Measurements from ENCODE around the gene MYOZ3. TPM values are rescaled to one million over a fixed set of nuclear protein-coding genes. Genes with fewer than 3 reads are reported as not detected.

Gene MYOZ3
- total RNA-seq, 1 experiment from 2014 or later = 8.1 TPM

- DNase-seq = peak; percentile 100
- Histone ChIP-seq H3K4me3 (ENCODE audit: insufficient read depth, low read depth, low read length) (peak overlapping the region; percentile 64), H3K27me3 (ENCODE audit: control insufficient read depth, insufficient read depth, low read length) (peaks cover 4% of the 10 kb centered on the region), H3K36me3 (replicated peaks; ENCODE audit: control insufficient read depth, insufficient read depth, low read length) (no peaks in the 10 kb centered on the region)
Observed at GRCh38 chr5:150656191-150657132, 4.6 kb upstream of the MYOZ3 start.

DNA sequence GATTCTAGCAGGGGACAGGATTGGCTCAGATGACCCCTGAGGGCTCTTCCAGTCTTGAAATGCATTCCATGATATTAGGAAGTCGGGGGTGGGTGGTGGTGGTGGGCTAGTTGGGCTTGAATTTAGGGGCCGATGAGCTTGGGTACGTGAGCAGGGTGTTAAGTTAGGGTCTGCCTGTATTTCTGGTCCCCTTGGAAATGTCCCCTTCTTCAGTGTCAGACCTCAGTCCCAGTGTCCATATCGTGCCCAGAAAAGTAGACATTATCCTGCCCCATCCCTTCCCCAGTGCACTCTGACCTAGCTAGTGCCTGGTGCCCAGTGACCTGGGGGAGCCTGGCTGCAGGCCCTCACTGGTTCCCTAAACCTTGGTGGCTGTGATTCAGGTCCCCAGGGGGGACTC is 2.9 kb upstream of the MYOZ3 start:
- no peak overlapping the region for H3K4me3 ChIP-seq (ENCODE audit: insufficient read depth, low read depth, low read length)
- H3K36me3 ChIP-seq (replicated peaks; ENCODE audit: control insufficient read depth, insufficient read depth, low read length) = no peaks in the 10 kb centered on the region
- peak; percentile 12 for DNase-seq
- H3K27me3 ChIP-seq (ENCODE audit: control insufficient read depth, insufficient read depth, low read length) = peaks cover 4% of the 10 kb centered on the region

GRCh38 chr5:150658699-150659265 is 2.3 kb upstream of the MYOZ3 start:
- no peaks in the 10 kb centered on the region for H3K36me3 ChIP-seq (replicated peaks; ENCODE audit: control insufficient read depth, insufficient read depth, low read length)
- DNase-seq = peak; percentile 61
- no peak overlapping the region for H3K4me3 ChIP-seq (ENCODE audit: insufficient read depth, low read depth, low read length)
- peaks cover 4% of the 10 kb centered on the region for H3K27me3 ChIP-seq (ENCODE audit: control insufficient read depth, insufficient read depth, low read length)

GRCh38 chr5:150659360-150660107 is 1.5 kb upstream of the MYOZ3 start:
- no peaks in the 10 kb centered on the region for H3K36me3 ChIP-seq (replicated peaks; ENCODE audit: control insufficient read depth, insufficient read depth, low read length)
- no peak for DNase-seq
- no peak overlapping the region for H3K4me3 ChIP-seq (ENCODE audit: insufficient read depth, low read depth, low read length)
- peaks cover 4% of the 10 kb centered on the region for H3K27me3 ChIP-seq (ENCODE audit: control insufficient read depth, insufficient read depth, low read length)

GRCh38 chr5:150660108-150660831 is 781 bp upstream of the MYOZ3 start:
- DNase-seq = peak; percentile 59
- no peaks in the 10 kb centered on the region for H3K36me3 ChIP-seq (replicated peaks; ENCODE audit: control insufficient read depth, insufficient read depth, low read length)
- no peak overlapping the region for H3K4me3 ChIP-seq (ENCODE audit: insufficient read depth, low read depth, low read length)
- H3K27me3 ChIP-seq (ENCODE audit: control insufficient read depth, insufficient read depth, low read length) = peaks cover 4% of the 10 kb centered on the region

GRCh38 chr5:150661821-150662596 is 958 bp downstream of the MYOZ3 start:
- DNase-seq = peak; percentile 13
- Histone ChIP-seq H3K36me3 (replicated peaks; ENCODE audit: control insufficient read depth, insufficient read depth, low read length) (no peaks in the 10 kb centered on the region), H3K4me3 (ENCODE audit: insufficient read depth, low read depth, low read length) (no peak overlapping the region), H3K27me3 (ENCODE audit: control insufficient read depth, insufficient read depth, low read length) (peaks cover 4% of the 10 kb centered on the region)

- Histone ChIP-seq H3K36me3 (replicated peaks; ENCODE audit: control insufficient read depth, insufficient read depth, low read length) (no peaks in the 10 kb centered on the region), H3K4me3 (ENCODE audit: insufficient read depth, low read depth, low read length) (no peak overlapping the region), H3K27me3 (ENCODE audit: control insufficient read depth, insufficient read depth, low read length) (no peaks in the 10 kb centered on the region)
- DNase-seq = peak; percentile 50
Observed at GRCh38 chr5:150662731-150663516, 1.9 kb downstream of the MYOZ3 start.

DNA sequence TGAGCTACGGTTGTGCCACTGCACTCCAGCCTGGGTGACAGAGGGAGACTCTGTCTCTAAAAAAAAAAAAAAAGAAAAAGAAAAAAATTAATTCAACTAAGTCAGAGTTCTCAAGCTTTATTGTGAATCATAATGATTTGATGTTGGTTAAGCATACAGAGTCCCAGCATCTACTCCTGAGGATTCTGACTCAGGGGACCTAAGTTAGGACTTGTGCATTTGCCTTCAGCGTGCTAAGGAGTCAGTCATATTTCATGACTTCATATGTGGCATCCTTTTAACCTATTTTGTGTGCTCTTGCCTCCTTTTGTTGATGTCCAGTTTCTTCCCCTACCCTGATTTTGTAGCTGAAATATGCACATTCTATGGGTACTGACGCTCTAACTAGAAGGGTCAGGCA is 2.9 kb downstream of the MYOZ3 start:
- H3K36me3 ChIP-seq (replicated peaks; ENCODE audit: control insufficient read depth, insufficient read depth, low read length) = no peaks in the 10 kb centered on the region
- no peak overlapping the region for H3K4me3 ChIP-seq (ENCODE audit: insufficient read depth, low read depth, low read length)
- H3K27me3 ChIP-seq (ENCODE audit: control insufficient read depth, insufficient read depth, low read length) = no peaks in the 10 kb centered on the region
- DNase-seq = no peak

GRCh38 chr5:150665044-150665443 is 4.0 kb downstream of the MYOZ3 start:
- peak; percentile 33 for DNase-seq
- no peaks in the 10 kb centered on the region for H3K27me3 ChIP-seq (ENCODE audit: control insufficient read depth, insufficient read depth, low read length)
- peaks cover under 1% of the 10 kb centered on the region; the same call in 1 of the 2 replicates for H3K36me3 ChIP-seq (replicated peaks; ENCODE audit: control insufficient read depth, insufficient read depth, low read length)

GRCh38 chr5:150670275-150670947 is 9.4 kb downstream of the MYOZ3 start:
- Histone ChIP-seq H3K36me3 (replicated peaks; ENCODE audit: control insufficient read depth, insufficient read depth, low read length) (peaks cover 1% of the 10 kb centered on the region; the same call in 1 of the 2 replicates), H3K27me3 (ENCODE audit: control insufficient read depth, insufficient read depth, low read length) (no peaks in the 10 kb centered on the region), H3K4me3 (ENCODE audit: insufficient read depth, low read depth, low read length) (peak overlapping the region; percentile 1; the same call in 1 of the 2 replicates)
- DNase-seq = peak; percentile 69

More at GRCh38 chr5:150665044-150665443, 4.0 kb downstream of the MYOZ3 start:
- no peak overlapping the region for H3K4me3 ChIP-seq (ENCODE audit: insufficient read depth, low read depth, low read length)

- peak; percentile 46 for DNase-seq
- peak overlapping the region; percentile 97 for H3K4me3 ChIP-seq (ENCODE audit: insufficient read depth, low read depth, low read length)
- peaks cover 1% of the 10 kb centered on the region; the same call in 1 of the 2 replicates for H3K36me3 ChIP-seq (replicated peaks; ENCODE audit: control insufficient read depth, insufficient read depth, low read length)
- H3K27me3 ChIP-seq (ENCODE audit: control insufficient read depth, insufficient read depth, low read length) = no peaks in the 10 kb centered on the region
Observed at GRCh38 chr5:150670948-150671310, 9.9 kb downstream of the MYOZ3 start.

DNA sequence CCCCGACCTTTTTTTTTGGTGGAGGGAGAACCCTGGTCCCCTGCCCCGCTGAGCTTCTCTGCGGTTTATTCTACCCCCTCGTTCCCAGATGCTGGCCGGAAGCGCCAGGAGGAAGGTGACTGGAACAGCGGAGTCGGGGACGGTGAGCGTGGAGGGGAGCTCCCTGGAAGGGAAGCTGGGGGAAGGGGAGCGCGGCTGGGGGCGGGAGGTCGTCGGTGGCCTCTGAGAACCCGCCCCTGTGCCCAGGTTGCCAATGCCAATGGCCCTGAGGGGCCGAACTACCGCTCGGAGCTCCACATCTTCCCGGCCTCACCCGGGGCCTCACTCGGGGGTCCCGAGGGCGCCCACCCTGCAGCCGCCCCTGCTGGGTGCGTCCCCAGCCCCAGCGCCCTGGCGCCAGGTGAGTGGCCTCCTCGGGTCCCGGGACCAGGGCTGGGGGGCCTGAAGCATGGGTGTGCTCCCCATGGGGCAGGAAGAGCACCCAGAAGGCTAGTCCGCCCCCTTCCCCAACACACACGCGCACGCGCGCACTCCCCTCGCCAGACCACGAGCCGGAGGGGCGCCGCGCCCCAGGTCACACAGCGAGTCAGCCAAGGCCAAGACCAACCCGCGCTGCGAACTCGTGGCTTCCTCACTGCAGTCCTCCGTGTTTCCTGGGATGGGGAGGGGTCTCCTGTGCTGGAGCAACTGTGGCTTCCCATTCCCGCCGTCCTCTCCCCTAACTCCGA is 10.6 kb downstream of the MYOZ3 start:
- peak; percentile 88 for DNase-seq
- peak overlapping the region; percentile 97 for H3K4me3 ChIP-seq (ENCODE audit: insufficient read depth, low read depth, low read length)
- H3K27me3 ChIP-seq (ENCODE audit: control insufficient read depth, insufficient read depth, low read length) = no peaks in the 10 kb centered on the region
- H3K36me3 ChIP-seq (replicated peaks; ENCODE audit: control insufficient read depth, insufficient read depth, low read length) = peaks cover 1% of the 10 kb centered on the region; the same call in 1 of the 2 replicates

All from H7 (cell line).